Measurements from ENCODE around the gene AHSA1.

- no peak for TF ChIP-seq TAF1 (IDR thresholded peaks at IDR 0.05; ENCODE audit: borderline replicate concordance, insufficient read depth, low read length)
- TF ChIP-seq POLR2AphosphoS5 (IDR thresholded peaks at IDR 0.05; ENCODE audit: low read depth, low read length): no peak
- TF ChIP-seq, protein P1, sequence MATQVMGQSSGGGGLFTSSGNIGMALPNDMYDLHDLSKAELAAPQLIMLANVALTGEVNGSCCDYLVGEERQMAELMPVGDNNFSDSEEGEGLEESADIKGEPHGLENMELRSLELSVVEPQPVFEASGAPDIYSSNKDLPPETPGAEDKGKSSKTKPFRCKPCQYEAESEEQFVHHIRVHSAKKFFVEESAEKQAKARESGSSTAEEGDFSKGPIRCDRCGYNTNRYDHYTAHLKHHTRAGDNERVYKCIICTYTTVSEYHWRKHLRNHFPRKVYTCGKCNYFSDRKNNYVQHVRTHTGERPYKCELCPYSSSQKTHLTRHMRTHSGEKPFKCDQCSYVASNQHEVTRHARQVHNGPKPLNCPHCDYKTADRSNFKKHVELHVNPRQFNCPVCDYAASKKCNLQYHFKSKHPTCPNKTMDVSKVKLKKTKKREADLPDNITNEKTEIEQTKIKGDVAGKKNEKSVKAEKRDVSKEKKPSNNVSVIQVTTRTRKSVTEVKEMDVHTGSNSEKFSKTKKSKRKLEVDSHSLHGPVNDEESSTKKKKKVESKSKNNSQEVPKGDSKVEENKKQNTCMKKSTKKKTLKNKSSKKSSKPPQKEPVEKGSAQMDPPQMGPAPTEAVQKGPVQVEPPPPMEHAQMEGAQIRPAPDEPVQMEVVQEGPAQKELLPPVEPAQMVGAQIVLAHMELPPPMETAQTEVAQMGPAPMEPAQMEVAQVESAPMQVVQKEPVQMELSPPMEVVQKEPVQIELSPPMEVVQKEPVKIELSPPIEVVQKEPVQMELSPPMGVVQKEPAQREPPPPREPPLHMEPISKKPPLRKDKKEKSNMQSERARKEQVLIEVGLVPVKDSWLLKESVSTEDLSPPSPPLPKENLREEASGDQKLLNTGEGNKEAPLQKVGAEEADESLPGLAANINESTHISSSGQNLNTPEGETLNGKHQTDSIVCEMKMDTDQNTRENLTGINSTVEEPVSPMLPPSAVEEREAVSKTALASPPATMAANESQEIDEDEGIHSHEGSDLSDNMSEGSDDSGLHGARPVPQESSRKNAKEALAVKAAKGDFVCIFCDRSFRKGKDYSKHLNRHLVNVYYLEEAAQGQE (IDR thresholded peaks at IDR 0.05; ENCODE audit: insufficient read depth in 1 of 2, low read depth in 2 of 2, low read length in 2 of 2): no peak
- TF ChIP-seq FOXP2 (optimal IDR thresholded peaks at IDR 0.05; ENCODE audit: borderline replicate concordance, extremely low read depth, extremely low read length, insufficient read depth): no peak
Observed at GRCh38 chr14:77489041-77489440, 31.1 kb downstream of the AHSA1 start.
